Measurements from ENCODE around the gene TSHZ2. TPM values are rescaled to one million over a fixed set of nuclear protein-coding genes. Genes with fewer than 3 reads are reported as not detected.
A peak's percentile ranks its signal among the peaks of the same experiment; 100 is the strongest.
"Not testable (repeated sequence)": the region's sequence is repeated elsewhere in the genome, so short reads cannot be mapped to it uniquely, and the experiment has no call there.

Gene TSHZ2
- total RNA-seq, 1 donor from 2014 or later: 0.77 TPM

DNA sequence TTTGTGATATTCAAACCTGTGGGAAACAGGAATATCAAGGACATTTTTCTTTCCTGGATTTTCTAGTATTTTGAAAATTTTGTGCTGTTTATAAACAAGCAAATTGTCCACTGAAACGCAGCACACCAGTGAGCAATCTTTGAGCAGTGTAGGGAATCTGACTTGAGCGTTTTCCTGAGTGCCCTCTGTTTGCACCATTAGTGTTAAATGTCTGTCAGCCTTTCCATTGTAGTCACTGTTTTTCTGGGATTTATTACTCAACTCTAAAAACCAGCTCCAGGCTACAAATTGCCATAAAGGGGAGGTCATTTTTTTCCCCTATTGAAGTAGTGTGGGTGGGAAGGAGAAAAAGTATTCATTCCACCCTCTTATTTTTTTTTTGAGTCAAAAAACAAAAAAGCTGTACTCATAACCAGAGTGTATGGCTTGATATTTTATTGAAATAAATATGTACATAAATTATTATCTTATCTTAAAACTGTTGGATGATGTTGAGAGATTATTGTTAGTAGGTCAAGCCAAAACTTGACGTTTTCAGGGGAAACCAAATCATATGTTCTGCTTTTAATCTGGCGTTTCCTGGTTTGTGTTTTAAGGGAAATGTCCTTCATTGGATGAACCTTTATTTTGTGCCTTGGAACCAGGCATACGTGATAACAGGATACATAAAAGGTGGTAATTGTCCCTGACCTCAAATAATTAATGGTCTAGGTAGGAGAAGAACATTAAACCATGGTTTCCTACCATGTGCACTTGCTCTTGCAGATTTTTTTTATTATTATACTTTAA lies 51.8 kb downstream of the TSHZ2 start:
- peak; percentile 3 to 81 for DNase-seq (ENCODE audit: low read depth in 2 of 2)

DNA sequence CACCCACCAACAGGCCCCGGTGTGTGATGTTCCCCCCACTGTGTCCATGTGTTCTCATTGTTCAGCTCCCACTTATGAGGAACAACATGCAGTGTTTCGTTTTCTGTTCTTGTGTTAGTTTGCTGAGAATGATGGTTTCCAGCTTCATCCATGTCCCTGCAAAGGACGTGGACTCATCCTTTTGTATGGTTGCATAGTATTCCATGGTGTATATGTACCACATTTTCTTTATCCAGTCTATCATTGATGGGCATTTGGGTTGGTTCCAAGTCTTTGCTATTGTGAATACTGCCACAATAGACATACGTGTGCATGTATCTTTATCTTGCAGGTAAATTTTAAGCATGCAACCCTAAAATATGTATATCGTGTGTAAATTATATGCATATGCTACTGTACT lies 52.5 kb downstream of the TSHZ2 start:
- DNase-seq (ENCODE audit: low read depth in 2 of 2): not testable (repeated sequence)

DNA sequence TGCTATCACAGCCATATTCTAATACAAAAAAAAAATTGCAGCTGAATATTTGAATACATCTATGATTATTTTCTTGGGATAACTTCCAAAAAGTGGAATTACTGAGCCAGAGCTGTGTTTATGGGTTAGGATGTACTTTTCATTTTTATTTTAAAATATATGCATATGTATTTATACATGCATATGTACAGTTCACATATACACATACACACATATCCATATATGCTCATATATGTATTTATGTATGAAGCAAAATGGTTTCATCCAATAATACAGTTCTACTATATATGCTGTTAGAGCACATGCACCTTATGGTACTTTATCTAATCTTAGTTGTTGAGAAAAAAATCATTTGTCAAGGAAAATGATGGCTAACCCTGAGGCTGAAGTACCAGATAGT lies 54.9 kb downstream of the TSHZ2 start:
- no peak for DNase-seq (ENCODE audit: low read depth in 2 of 2)

DNA sequence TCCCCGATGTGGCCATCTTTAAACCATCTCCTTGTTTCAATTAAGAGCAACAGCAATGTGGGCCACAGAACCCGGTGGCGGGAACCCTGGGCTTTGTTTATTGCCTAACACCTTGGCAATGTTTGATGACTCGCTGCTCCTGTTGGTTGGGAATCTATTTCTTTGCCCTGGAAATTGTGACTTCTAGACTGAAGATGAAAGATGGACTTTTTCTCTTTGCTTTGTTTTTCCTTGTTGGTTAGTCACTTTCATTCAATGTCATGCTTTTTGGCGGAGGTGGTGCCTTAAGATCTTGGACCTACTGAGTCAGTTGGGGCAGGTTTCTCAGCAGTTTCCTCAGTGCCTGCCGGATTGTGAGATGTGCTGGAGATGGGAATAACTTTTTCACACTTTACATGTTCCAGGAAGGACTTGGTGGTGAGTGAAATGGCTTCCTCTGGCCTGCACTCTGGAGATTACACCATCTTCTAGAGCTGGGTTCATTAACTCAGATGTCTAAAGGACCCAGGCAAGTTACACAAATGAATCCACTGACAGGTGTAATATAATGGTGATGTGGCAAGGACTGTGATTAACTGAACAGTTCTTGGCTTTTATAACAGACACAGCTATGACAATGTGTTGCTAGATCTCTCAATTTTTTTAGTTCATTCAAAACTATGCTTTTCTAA lies 56.3 kb downstream of the TSHZ2 start:
- no peak for DNase-seq (ENCODE audit: low read depth in 2 of 2)

DNA sequence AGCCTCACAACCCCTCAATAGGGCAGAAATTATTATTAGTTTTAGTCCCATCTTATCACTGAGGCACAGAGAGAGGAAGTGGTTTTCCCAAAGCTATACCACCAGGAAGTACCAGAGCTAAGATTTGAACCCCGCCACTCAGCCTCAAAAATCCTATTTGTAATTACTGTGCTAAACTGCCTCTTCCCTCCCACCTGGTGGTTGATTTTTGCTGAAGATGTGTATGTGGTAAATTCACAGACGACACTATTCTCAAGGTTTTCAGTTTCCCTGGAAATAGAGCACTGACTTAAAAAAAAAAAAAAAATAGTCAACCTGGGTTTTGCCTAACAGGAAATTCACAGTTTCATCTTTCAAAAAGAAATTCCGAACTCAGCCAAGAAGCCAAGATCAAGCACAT lies 57.9 kb downstream of the TSHZ2 start:
- no peak for DNase-seq (ENCODE audit: low read depth in 2 of 2)

DNA sequence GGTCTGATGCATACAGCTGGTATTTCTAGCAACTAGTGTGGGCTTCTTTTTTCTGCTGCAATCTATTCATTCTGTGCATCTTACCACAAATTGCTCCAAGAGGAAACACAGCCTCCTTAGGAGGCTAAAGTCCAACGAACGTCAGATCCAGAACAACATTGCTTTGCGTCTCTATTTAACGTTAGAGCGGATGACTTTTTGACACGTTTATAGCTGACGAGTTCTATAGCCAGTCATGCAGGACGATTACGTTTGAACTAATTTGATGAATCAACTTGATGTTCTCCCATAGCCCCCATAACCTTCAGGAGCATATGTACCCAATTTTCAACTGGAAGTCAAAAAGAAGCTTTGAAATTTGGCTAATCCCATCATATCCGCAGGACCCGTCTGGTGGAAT lies 59.9 kb downstream of the TSHZ2 start:
- DNase-seq (ENCODE audit: low read depth in 2 of 2): no peak

DNA sequence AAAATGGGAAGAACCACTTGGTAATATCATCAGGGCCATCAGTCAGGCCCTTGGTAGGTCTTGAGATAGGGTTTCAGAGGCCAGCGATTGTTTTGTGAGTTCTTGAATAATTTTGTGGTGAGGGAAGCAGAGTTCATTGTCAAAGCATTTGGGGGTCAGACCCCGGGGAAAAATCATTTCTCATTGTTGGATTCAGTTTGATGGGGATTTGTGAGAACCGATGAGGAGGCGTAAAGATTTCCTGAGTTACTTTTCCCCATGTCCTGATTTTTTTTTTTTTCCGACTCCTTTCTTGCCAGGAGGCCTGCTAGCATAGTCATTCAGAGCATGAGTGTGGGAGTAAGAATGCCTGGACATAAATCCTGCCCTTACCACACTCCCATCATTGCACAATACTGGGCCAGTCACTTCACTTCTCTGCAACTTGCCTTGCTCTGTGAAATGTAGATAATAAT lies 60.3 kb downstream of the TSHZ2 start:
- DNase-seq (ENCODE audit: low read depth in 2 of 2): no peak

DNA sequence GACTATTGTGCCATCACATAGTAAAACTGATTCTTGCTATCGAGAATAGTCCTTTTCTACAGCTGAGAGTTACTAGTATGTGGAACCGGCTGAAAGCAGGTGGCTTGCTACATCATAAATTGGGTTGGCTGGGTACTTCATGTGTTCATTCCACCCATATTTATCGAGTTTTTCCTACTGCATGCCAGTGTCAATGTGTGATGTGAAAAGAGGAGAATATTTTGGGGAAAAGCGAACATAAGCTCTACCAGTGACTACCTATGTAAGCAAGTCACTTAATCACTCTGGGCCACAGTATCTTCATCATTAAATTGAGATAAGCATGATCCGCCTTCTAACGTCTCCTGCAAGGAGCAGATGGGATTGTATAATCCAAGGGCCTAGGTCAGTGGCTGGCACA lies 61.0 kb downstream of the TSHZ2 start:
- DNase-seq (ENCODE audit: low read depth in 2 of 2): no peak

DNA sequence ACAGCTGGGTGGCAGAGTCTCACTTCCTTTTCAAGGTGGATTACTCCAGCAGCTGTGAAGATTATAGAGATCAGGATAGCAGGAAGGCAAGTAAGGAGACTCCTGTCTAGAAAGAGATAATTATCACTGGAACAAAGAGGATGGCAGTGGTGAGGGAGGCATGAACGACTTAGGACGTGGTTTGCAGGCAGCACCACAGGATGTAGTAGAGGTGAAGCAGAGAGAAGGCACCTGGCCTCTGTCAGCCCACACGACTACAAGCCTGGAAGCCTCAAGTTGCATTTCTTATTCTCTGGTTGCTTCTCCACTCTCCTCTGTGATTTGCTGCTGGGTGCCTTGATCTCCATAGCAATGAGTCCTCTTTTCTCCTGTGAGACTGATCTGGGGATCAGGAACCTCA lies 62.7 kb downstream of the TSHZ2 start:
- no peak for DNase-seq (ENCODE audit: low read depth in 2 of 2)

DNA sequence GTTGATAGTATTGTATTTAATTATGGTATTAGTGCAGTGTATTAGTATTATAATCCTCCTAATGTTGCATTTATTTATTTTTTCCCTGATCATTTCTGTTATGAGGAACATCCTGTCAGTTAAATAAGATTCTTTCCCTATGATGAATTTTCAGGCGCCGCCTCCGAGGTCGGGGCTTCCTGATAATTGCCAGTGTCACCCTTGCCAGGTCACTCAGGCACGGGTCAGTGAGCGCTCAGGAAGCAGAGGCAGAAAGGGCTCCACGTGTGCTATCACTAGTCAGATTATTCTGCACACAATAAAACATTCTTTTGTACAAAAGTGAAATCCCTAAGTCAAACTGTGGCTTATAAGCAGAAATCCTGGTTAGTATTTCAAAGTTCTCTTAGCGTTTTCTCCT lies 64.8 kb downstream of the TSHZ2 start:
- peak; percentile 27 to 77 for DNase-seq (ENCODE audit: low read depth in 2 of 2)

DNA sequence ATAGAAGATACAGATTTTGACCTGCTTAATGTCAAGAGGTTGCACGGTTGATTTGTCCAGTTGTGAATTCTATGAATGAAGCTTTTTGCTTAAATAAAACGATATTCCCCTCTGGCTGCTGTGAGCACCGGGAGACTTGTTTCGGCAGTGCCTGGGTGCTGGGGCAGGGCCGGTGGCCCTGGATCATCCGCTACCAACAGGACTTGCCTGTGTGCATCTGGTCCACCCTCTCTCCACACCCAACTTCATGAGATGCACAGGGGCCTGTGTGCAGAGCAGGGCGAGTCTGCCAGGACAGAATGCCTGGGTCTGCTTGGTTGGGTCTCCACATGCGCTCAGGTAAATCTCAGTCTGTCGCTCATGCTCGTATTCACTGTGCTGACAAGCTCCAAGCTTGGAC lies 65.5 kb downstream of the TSHZ2 start:
- DNase-seq (ENCODE audit: low read depth in 2 of 2): no peak

DNA sequence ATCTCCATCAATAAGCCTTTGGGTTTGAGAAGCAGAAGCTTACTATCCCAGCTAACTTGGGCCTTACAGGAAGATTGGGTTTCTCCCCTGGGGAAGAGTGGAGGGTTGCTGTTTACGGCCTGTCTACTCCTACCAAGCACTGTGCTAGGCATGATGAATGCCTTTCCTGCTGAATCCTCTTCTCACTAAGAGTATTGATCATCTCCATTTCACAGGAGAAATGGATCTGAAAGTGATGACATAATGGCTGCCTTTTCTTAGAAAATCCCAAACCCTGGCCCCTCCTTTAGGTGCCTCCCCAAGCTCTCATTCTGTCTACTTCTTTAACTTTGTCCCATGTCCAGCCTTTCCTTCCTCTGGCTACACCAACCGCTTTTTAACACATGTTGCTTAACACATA lies 66.1 kb downstream of the TSHZ2 start:
- no peak for DNase-seq (ENCODE audit: low read depth in 2 of 2)

DNA sequence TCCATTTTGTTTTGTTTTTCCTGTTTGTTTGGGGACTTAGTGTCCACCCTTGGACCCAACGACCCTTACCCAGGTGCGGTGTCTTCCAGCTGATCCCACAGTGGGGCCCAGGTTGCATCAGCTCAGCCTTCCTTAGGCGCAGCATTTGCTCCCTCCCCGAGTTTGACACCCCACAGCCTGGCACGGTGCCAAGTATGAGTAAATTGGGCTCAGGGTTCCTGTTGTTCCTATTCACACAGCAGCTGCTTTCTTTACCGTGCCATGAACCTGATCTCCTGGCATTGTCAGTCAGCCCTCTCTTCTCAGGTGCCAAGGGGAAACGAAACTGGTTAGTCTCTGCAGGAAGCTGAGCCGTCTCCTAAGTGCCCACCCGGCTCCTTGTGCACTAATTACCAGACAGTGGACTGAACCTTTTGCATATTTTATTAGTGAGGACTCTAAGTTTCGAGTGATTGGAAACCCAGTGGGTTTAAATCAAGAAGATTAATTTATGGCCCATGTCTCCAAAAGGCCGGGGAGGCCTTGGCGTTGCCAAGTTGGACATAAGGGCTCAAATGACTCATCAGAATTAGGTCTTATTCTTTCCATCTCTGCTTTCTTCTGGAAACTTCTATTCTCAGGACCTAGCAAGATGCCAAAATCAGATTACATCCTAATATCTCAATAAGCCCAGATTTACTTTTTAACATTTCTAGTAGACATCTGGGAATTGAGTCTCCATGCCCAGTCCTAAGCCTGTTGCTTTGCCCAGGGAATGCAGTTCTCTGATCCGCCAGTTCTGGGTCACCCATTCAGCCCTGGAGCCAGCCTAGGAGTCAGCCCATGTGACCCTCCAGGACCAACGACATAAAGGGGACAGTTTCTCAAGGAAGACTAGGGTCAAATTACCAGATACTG lies 68.8 kb downstream of the TSHZ2 start:
- peak; percentile 30 to 42 for DNase-seq (ENCODE audit: low read depth in 2 of 2)

DNA sequence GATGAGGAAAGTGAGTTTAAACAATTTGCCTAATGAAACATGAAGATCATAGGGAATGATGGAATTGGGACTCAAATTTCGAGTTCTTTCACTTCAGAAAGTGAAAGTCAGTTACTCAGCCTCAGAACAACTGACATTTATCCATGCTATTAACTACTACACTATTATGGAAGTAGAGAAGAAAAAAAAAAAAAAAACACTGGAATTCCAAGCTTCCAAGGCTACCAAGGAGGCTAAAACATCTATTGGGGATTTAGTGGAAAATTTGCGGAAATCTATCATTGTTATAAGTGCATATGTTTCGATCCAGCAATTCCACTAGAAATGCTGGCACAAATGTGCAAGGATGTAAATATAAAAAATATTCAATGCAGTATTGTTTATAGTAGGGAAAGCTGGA lies 70.4 kb downstream of the TSHZ2 start:
- no peak for DNase-seq (ENCODE audit: low read depth in 2 of 2)

DNA sequence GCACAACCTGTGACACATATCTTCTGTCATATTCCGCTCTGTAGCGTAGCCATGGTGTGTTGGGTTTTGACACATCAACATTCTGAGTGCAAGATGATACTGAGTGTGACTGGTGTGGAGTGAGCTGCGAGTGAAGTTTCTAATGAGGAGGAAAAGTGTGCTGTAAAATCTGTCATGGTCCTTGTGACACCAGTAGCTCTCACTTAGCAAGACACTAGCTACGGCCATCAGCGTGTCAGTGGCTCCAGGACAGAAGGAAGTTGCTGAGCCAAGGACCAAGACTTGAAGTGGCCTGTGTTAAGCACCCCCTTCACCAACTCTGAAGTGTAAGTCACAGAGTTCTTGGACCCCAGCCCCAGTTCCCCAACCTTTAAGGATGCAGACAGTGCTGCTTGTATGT lies 72.1 kb downstream of the TSHZ2 start:
- DNase-seq (ENCODE audit: low read depth in 2 of 2): no peak

DNA sequence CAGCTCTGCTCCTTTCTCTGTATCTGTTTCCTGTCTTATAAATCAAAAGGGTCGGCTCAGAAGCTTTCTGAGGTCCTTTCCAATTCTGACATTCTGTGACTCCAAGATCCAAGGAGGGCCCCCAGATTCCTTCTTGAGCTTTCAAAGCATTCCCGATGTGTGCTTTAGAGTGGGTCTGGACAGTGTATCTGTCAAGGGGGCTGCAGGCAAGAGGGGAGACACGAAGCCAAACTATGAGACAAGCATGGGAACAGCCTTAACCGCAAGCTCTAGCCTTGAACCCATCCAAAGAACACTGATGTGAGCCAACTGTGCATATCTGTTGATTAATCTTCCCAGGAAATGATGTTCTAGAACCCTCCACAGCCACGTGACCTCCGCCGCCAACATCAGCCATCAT lies 73.8 kb downstream of the TSHZ2 start:
- DNase-seq (ENCODE audit: low read depth in 2 of 2): no peak

DNA sequence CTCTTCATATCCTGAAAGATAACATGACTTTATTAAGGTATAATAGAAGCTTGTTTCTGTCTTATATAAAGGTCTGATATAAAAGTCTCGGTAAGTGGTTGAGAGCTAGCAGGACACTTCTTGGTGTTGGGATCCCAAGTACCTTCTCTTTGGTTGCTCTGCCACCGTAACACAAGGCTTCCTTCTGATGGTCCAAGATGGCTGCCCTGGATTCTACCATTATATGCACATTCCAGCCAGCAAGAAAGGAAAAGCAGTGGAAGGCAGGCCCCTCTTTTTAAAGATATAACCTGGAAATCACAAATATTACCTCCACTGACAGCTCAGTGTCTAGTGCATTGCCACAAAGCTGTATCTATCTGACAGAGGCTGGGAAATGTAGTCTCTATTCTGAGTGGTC lies 75.0 kb downstream of the TSHZ2 start:
- DNase-seq (ENCODE audit: low read depth in 2 of 2): no peak

DNA sequence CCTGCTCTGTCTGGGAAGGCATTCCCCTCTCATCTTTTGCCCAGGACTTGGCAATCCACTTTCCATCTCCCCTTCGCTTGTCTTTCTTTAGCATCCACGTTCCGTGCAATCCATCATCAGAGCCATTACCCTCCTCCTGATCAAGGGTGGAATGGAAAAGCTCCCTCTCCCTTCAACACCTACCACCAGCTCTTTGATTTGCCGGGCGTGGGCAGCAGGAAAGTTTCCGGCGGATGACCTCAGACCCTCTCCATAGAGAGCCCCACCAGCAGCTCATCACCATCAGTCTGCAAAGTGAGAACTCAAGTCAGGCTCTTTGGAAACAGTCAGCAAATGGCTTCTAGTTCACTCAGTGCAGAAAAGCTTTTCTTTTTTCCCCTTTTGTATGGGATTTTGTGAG lies 76.2 kb downstream of the TSHZ2 start:
- no peak for DNase-seq (ENCODE audit: low read depth in 2 of 2)

DNA sequence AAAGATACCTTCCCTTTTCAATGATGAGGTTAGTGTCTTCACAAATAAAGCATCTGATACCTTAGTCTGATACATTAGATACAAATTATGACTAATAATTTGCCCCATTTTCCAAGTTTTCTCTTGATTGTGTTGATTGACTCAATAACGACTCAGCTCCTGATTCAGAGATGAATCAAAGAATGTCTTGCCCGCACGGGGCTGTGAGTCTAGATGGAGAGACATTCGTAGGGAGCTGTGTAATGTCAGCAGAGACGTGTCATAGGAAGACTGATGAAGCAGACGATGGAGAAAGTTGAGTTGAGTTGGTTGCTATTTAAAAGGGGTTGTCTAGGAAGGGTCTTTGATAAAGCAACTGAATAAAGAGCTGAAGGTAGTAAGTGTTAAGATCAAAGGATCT lies 78.2 kb downstream of the TSHZ2 start:
- no peak for DNase-seq (ENCODE audit: low read depth in 2 of 2)

DNA sequence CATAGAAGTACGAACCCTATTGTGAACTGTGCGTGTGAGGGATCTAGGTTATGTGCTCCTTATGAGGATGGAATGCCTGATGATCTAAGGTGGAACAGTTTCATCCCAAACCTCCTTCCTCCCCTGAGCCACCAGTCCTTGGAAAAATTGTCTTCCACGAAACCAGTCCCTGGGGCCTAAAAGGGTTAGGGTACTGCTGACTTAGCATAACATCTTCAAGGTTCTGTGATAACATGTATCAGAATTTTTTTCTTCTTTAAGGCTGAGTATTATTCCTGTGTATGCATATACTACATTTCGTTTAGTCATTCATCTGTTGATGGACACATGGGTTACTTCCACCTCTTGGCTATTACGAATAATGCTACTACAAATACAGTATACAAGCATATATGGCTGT lies 80.2 kb downstream of the TSHZ2 start:
- no peak for DNase-seq (ENCODE audit: low read depth in 2 of 2)

DNA sequence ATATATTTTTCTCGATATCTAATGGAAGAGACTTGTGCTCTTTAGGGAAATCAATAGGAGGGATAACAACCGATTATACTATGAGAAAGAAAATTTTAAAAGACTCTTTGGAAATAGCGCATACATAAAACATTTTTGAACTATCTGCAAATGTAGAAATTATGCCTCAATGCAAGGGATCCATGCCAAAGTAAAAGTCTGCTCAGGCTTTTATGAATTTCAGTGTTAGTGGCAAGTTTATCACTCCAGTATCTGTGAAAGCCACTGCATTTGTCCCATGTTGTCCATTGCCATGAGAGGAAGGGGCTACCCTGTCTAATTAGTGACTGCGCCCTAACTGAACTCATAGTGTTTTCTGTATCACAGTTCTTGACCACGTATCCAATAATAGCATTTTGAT lies 81.4 kb downstream of the TSHZ2 start:
- no peak for DNase-seq (ENCODE audit: low read depth in 2 of 2)

DNA sequence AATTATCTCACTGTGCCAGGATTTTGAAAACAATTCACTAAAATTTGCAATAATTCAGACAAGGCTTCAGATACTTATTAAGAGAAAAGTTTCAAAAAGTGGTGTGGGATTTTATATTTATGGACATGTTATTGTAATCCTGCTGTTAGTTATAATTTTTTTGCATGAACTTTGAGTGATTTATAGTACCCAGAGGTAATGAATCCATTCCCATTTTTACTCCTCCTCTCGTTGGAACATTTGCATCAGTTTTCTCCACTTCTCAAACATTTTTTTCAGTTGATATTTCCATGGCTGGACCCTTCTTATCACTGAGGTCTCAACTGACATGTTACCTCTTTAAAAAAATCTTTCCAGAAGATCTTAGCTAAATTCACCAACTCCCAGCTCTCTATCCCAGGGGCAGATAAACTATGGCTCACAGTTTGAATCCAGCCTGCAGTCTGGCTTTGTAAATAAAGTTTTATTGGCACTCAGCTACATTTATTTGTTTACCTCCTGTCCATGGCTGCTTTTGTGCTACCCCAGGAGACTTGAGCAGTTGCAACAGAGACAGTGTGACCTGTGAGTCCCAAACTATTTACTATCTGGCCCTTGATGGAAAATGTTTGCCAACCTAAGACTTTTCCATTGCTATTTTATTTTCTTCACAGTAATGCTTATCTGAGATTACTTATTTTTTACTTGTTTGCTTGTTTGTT lies 83.4 kb downstream of the TSHZ2 start:
- no peak for DNase-seq (ENCODE audit: low read depth in 2 of 2)

Data from dermis microvascular lymphatic vessel endothelial cell (primary cell).